ENCODE results near the gene DIP2C.
"Not testable (repeated sequence)": the region's sequence is repeated elsewhere in the genome, so short reads cannot be mapped to it uniquely, and the experiment has no call there.

Gene DIP2C

DNA sequence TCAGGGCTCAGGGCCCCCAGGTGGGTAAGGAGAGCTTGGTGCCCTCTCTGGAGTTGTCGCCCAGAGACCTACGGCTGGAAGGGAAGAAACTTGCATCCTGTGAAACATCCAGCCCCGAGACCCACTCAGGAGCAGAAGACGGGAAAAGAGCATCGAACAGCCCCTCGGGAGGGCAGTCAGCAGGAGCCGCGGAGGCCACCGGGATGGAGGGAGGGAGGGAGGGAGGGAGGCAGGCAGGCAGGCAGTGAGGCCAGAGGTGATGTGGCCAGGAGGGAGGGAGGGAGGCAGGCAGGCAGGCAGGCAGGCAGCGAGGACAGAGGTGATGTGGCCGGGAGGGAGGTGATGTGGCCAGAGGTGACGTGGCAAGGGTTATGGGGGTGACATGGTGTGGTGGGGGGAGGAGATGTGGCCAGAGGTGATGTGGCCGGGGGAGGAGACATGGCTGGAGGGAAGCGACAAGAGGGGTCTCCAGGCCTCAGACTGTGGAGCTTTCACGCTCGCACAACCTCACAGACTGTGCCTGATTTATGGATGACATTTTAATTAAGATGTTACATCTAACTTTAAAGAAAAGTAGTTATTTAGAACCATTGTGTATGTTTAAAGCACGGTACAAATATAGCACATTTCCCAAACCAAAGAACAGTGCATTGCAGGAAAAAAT lies 141.1 kb downstream of the DIP2C start:
- no peak for DNase-seq

DNA sequence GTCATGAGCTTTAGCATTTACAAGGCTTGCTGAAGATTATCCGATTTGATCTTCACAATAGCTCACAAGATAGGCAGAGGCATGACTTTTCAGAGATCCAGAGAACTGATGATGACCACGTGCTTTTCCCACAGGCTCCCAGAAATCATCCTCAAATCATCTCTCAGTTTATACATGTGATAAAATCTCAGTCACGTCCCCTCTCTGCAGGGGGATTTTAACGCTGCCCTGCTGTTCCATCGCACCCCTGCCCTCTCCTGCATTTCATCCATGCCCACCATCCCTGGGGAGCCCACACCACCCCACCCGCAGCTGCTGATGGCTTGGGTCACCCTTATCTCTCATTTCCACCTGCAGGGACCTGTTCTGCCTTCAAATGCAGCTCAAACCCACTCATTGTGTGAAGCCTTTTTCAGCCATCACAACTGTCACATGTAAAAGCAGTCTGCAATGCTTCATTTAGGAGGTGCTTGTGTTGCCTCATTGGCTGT lies 141.8 kb downstream of the DIP2C start:
- DNase-seq: no peak

DNA sequence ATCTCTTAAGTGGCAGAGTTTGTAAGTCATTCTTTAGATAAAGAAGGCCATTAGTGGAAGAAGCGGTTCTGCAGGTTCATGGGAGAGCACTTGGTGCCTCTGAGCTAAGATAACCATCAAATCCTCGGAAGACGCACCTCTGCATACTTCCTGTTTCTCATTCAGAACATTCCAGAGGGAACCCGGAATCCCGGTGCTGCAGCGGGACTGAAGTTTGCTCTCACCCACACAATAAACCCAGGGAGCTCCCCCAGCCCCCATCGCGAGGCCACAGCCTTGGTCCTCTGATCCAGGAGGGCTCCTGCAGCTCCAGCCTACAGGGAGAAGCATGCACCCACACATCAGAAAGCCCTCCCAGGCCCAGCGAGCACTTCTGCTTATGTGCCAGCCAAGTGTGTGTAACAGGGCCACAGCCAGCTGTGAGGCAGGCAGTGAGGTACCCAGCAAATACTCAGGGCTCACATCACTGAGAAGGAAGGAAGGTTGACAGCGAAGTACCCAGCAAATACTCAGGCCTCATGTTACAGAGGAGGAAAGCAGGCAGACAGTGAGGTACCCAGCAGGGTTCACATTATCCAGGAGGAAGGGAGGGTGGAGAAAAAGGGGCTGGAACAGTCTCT lies 142.4 kb downstream of the DIP2C start:
- no peak for DNase-seq

DNA sequence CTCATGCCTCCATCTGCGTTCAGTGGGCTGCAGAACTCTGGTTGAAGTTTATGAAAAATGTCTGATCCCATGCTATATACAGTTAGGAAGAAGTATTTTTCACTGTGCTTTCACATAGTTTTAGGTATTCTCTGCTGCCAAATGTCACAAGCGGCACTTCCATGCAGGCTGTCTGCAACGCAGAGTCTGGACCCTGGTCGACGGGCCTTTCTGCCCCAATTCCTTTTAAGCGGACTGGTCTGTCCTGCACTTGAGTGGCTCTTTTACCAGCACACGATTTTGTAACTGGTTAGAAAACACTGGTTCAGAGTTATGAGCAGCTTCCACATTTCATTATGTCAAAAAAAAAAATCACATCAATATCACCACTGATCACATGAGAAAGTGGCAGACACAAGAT lies 143.0 kb downstream of the DIP2C start:
- no peak for DNase-seq

GRCh38 chr10:543862-544822 lies 145.3 kb downstream of the DIP2C start:
- no peak for DNase-seq

GRCh38 chr10:543131-543530 lies 146.3 kb downstream of the DIP2C start:
- DNase-seq: no peak

DNA sequence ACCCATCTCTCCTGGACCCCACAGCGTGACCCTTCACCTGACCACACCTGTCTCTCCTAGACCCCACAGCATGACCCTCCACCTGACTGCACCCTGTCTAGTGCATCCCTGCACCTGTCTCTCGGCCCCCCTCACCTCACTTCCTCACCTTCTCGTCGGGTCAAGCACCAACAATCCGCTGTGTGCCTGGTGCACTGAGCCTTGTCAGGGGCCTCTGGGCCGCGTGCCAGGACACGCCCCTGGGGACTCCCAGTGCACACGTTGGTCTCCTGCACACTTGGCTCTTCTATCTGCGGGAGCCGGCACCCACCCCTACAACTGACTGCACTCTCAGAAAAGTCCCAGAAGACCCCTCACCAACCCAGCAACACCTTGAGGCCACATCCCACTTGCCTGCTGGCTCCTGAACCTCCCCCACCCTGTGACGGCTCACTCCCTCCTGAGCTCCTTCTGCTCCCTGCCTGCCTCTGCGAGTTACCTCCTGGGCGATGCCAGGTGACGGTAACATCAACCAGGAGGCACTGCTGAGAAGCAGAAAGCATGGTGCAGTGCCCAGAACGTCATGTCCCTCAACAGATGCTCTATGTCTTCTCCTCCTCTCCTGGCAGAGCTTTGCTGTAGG lies 147.6 kb downstream of the DIP2C start:
- DNase-seq: no peak

DNA sequence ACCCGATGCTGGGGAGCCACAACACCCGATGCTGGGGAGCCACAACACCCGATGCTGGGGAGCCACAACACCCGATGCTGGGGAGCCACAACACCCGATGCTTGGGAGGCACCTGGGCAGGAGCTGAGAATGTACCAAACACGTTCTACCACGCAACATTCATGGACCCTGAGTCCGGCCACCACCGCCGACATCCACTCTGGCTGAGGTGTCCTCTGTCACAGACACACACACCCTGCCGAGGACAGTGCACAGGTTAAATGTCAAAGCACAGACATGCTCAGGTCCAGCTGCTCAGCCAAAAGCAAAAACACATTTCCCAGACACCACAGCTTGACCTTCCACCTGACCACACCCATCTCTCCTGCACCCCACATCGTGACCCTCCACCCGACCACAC lies 148.4 kb downstream of the DIP2C start:
- DNase-seq: no peak

DNA sequence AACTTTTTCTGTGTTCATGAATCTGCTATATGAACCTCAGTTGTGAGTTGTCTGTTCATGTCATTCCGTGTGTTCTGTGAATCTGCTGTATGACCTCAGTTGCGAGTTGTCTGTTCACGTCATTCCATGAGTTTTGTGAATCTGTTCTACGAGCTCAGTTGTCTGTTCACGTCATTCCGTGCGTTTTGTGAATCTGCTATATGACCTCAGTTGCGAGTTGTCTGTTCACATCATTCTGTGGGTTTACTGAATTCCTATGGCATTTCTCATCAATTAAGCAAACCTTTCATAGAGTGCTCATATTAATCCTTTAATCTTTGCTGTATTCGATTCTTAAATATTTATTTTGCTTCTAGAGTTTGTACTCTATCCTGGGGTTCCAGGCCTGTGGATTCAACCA lies 150.6 kb downstream of the DIP2C start:
- DNase-seq: no peak

- DNase-seq: no peak
Observed at GRCh38 chr10:536935-537334, 152.5 kb downstream of the DIP2C start.

- DNase-seq: no peak
Observed at GRCh38 chr10:536371-536925, 153.0 kb downstream of the DIP2C start.

GRCh38 chr10:535952-536351 lies 153.5 kb downstream of the DIP2C start:
- no peak for DNase-seq

- DNase-seq: no peak
Observed at GRCh38 chr10:535051-535450, 154.4 kb downstream of the DIP2C start.

DNA sequence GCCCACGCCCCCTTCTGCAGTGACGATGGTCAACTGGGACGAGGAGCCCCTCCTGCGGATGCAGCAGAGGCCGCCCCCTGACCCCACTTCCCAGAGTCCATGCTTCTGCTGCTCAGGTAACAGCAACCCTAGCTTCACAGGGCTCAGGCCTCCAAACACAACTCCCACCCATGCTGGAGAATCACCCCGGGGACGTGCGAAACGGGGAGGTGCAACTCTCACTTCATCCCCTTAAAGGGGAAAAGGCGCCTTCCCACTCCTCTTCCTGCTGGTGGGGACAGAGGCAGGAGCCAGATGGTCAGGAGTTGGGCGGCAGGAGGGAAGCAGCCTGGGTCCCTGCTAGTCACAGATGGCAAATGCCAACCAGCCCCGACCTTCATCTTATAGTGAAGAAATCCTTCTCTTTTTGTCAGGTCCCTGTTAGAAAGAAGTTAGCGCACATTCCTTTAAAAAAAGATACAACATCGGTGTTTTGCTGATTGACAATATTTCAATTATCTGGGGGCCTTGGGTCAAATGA lies 155.4 kb downstream of the DIP2C start:
- DNase-seq: no peak

DNA sequence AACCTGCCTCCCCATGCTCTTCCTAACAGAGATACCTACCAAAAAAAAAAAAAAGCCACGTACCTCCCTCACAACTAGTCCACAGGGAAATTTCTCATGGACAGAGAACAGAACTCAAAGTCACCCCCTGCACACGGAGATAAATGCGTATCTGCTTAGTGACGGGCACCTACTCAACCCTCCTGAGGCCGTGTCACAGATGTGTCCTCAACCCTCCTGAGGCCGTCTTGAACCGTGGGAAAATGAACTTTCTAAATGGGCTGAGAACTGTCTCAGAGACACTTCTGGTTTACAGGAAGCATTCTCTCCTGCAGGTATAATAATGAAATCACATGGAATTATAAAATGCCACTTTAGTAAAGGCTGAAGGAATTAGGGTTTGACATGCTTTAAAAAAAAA lies 155.9 kb downstream of the DIP2C start:
- DNase-seq: no peak

GRCh38 chr10:533186-533585 lies 156.3 kb downstream of the DIP2C start:
- no peak for DNase-seq

GRCh38 chr10:532331-532730 lies 157.1 kb downstream of the DIP2C start:
- not testable (repeated sequence) for DNase-seq

DNA sequence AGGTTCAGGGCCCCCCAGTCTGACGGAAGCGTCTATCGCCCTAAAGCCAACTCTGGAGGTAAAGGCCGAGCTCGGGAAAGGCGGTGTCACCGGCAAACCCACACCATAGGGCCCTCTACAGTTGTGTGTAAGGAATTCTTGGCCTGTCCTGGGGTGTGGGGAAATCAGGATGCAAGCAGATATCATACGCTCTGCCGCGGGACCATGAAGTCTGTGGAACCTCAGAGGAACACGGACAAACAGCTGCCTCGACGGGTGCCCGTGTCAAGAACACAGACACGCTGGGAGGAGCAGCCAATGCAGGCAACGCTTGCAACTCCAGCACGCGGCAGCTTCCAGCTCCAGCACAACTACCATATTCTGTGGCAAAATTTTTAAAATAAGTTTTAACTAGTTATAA lies 157.9 kb downstream of the DIP2C start:
- DNase-seq: no peak

DNA sequence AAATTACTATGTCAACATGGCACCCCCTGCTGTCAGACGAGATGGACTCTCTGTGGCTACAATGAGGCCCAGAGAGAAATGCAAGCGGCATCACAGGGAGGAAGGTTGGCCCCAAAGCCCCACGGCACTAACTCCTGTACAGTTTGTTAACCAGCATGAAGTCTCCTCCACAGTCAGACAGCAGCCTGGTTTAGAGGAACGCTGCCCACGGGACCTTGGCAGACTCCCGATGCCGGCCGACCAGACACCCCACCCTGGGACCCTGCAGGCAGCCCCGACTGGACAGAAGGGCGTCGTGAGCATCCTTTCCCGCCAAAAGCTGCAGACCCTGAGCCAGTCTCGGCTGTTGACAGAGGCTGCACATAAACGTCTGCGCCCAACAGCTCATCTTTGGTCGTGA lies 158.8 kb downstream of the DIP2C start:
- no peak for DNase-seq

DNA sequence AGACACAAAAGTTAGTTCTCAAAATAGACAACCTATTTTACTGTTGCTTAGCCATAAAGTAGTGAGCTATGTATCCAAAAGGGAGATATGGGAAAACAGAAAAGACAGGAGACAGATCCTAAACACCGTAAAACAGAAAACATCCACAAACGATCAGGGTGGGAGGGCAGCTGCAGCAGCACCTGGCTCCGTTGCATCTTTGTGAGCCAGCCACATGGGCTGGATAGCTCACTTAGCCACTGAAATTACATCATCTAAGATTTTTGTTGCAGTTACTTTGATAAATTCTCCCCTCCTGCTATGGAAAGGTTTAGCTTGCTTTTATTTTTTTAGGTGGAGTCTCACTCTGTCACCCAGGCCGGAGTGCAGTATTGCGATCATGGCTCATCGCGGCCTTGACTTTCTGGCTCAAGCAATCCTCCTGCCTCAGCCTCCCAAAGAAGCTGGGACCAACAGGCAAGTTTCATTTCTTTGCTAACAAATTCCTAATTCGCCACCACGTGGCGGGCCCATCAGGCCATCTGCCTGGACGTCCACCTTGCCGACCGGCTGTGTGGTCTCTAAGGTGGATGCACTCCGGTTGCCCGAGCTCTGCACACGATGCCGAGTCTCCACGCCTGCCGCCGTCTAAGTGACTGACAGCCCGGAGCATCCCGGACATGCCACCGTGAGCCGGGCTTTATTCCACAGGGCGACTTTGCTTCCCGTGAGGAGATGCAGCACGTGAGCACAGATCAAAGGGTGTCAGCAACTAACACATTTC lies 159.8 kb downstream of the DIP2C start:
- DNase-seq: no peak
